ENCODE data around the gene P2RY10. TPM values are rescaled to one million over a fixed set of nuclear protein-coding genes. Genes with fewer than 3 reads are reported as not detected.
"Not testable (repeated sequence)": the region's sequence is repeated elsewhere in the genome, so short reads cannot be mapped to it uniquely, and the experiment has no call there.

P2RY10 gene
- total and polyA plus RNA-seq, 2 of the 8 experiments (the other 6 are each of a cell fraction or from before 2014, with no cell fraction given): not detected

- 100% methylated on average over 1 of the region's 1 CpG; no CpG with 5 or more reads in 1 of the 2 experiments for WGBS, 2 experiments (ENCODE audit: extremely low coverage in 1 of 2, insufficient coverage in 1 of 2, insufficient read length in 1 of 2, insufficient replicate concordance in 2 of 2, low coverage in 1 of 2, low lambda C conversion rate in 2 of 2, missing lambda C conversion rate in 1 of 2)
- H2AK5ac ChIP-seq (ENCODE audit: low read depth, low read length); H3K4me1 ChIP-seq (replicated peaks in 1 of 4; ENCODE audit: control insufficient read depth in 3 of 4, insufficient read depth in 4 of 4, low read length in 3 of 4); H2BK5ac ChIP-seq (ENCODE audit: low read depth, low read length); H3K18ac ChIP-seq (ENCODE audit: extremely low read depth, low read length); H3K9me3 ChIP-seq (ENCODE audit: insufficient read depth in 2 of 2, low read depth in 1 of 2, low read length in 1 of 2); H2BK15ac ChIP-seq (ENCODE audit: low read length); H3K23ac ChIP-seq (ENCODE audit: insufficient read length); H3K56ac ChIP-seq (replicated peaks; ENCODE audit: insufficient read length, low read depth, low read length); H3K4me2 ChIP-seq (ENCODE audit: insufficient read depth in 1 of 2, low read depth in 2 of 2, low read length in 2 of 2); H2BK20ac ChIP-seq (ENCODE audit: low read length); H3K79me2 ChIP-seq (ENCODE audit: control insufficient read depth in 1 of 2, insufficient read depth in 2 of 2, low read length in 2 of 2); FAIRE-seq; H3K4me3 ChIP-seq (ENCODE audit: extremely low read depth in 1 of 4, insufficient read depth in 2 of 4, low read depth in 3 of 4, low read length in 4 of 4); H3K36me3 ChIP-seq (ENCODE audit: control insufficient read depth in 2 of 4, insufficient read depth in 4 of 4, low read length in 3 of 4); H3K27ac ChIP-seq (ENCODE audit: low read depth, low read length); H2AFZ ChIP-seq (ENCODE audit: low read length); POLR2A ChIA-PET (ENCODE audit: partially characterized antibody); H2BK12ac ChIP-seq (ENCODE audit: low read depth, low read length); DNase-seq (ENCODE audit: low read depth in 1 of 2, low spot score in 2 of 2); H4K5ac ChIP-seq (ENCODE audit: insufficient read length, low read depth, low read length); H3K23me2 ChIP-seq (ENCODE audit: low read depth, low read length); H3K4ac ChIP-seq (replicated peaks; ENCODE audit: insufficient read length, low read depth, low read length); H3K14ac ChIP-seq (ENCODE audit: insufficient read length); H4K91ac ChIP-seq (replicated peaks; ENCODE audit: insufficient read length, low read length); H2BK120ac ChIP-seq (replicated peaks; ENCODE audit: low read depth, low read length); H4K8ac ChIP-seq (ENCODE audit: extremely low read depth, insufficient read depth, low read length); H4K20me1 ChIP-seq (replicated peaks in 1 of 2; ENCODE audit: control insufficient read depth in 1 of 2, insufficient read depth in 2 of 2, low read length in 2 of 2); H3K79me1 ChIP-seq (ENCODE audit: low read depth, low read length); H3K9ac ChIP-seq (replicated peaks in 1 of 4; ENCODE audit: extremely low read depth in 1 of 4, low read depth in 3 of 4, low read length in 3 of 4); H3K27me3 ChIP-seq (replicated peaks in 1 of 4; ENCODE audit: control insufficient read depth in 3 of 4, extremely low read depth in 1 of 4, insufficient read depth in 3 of 4, low read length in 3 of 4): not testable (repeated sequence)
- CTCF ChIA-PET (ENCODE audit: partially characterized antibody): interaction anchor here (0.6 kb wide), 1 partner anchor 1220 kb away, joined by 3 read pairs; no protein-coding TSS in a partner anchor
These were observed 62.3 kb downstream of the P2RY10 start for GRCh38 chrX:79007540-79007939.

Small RNA genes lying within 50 kb of the gene (microRNA-seq; reads per million reads assigned to microRNA genes)
- gene MIR4328 (ENCODE audit: borderline microRNAs expressed in 2 of 2, borderline number of aligned reads in 2 of 2, borderline replicate concordance in 1 of 2): 0 reads per million in 2 experiments

Other genes with a start within 250 kb of the P2RY10 start
- 15.5 and 16.3 TPM in 2 replicates for gene LPAR4, start 197.7 kb upstream of the P2RY10 start, total RNA-seq (2021; fragmentation: NEBNext Ultra II Directional; extraction: Animal tissue kit (Norgen Biotek cat#: 25700))
- 6.4 and 7.6 TPM in 2 replicates for gene LPAR4, start 197.7 kb upstream of the P2RY10 start, polyA plus RNA-seq (2011; rRNA removed)
- gene GPR174, start 199.3 kb downstream of the P2RY10 start, total RNA-seq (2021; fragmentation: NEBNext Ultra II Directional; extraction: Animal tissue kit (Norgen Biotek cat#: 25700)): not detected in 2 replicates
- not detected in 2 replicates for gene GPR174, start 199.3 kb downstream of the P2RY10 start, polyA plus RNA-seq (2011; rRNA removed)

Measured in H1 (cell line).